ENCODE results near the gene POT1. TPM values are rescaled to one million over a fixed set of nuclear protein-coding genes. Genes with fewer than 3 reads are reported as not detected.

Gene POT1, protein sequence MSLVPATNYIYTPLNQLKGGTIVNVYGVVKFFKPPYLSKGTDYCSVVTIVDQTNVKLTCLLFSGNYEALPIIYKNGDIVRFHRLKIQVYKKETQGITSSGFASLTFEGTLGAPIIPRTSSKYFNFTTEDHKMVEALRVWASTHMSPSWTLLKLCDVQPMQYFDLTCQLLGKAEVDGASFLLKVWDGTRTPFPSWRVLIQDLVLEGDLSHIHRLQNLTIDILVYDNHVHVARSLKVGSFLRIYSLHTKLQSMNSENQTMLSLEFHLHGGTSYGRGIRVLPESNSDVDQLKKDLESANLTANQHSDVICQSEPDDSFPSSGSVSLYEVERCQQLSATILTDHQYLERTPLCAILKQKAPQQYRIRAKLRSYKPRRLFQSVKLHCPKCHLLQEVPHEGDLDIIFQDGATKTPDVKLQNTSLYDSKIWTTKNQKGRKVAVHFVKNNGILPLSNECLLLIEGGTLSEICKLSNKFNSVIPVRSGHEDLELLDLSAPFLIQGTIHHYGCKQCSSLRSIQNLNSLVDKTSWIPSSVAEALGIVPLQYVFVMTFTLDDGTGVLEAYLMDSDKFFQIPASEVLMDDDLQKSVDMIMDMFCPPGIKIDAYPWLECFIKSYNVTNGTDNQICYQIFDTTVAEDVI
- 9.7 and 15.3 TPM in 2 replicates for total RNA-seq

DNA sequence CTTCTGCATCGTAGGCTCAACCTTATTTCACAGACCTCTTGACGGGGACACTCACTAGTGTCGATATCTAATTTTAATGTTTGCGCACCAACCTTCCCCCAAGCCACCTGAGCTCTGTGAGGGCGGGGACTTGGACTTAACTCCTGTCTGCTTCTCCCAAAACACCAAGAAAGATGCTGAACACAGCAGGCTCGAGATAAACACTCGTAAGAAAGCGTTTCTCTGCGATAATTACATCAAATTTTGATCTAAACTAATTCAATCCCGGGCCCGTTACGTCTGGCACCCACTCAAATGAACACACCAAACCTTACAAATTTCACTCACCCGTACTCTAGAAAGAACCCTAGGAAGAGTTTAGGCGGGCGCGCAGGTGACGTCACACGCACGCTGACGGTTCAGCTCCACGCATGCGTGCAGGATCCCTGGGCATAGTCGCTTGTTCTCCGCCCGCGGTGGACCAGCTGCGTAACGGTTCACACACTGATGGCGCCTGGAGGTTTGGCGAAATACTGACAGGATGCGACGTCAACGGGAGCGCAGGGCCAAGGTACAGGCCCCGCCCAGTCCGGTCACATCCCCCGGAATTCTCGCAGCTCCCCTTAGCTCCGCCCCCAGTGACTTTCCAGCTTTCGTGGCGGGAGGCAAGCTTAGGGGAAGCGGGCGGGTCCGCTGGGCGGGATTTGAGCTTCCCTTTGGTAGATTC lies at the start of gene POT1:
TSS of gene POT1 (minus strand) at position 359 of the 706 bp plus-strand sequence. CDS start 32,652 bp downstream, outside the sequence.

Other genes with a start within 250 kb of the POT1 start
- 5.9 and 6.2 TPM in 2 replicates for gene GPR37, start 164.0 kb downstream of the POT1 start, total RNA-seq

Measured in bronchus fibroblast of lung (primary cell).